Mucosa of rectum (tissue), 2 donors: ENCODE results near the gene TSPEAR.

ENCODE experiments used
- H3K27ac ChIP-seq, 2 donors: one replicate each; pipeline ENCODE4 v1.7.0; 2013; ENCODE audit warnings: inconsistent platforms in 2 of 2, low read depth in 2 of 2, low read length in 2 of 2
- H3K27me3 ChIP-seq, 2 donors: one replicate each; pipeline ENCODE4 v1.7.0; 2013; ENCODE audit warnings: low read length in 2 of 2; ENCODE audit not compliant: control insufficient read depth in 2 of 2, insufficient read depth in 2 of 2
- H3K36me3 ChIP-seq, 2 donors: one replicate each; pipeline ENCODE4 v1.7.0; 2013; ENCODE audit warnings: low read length in 2 of 2; ENCODE audit not compliant: control insufficient read depth in 2 of 2, insufficient read depth in 2 of 2
- H3K4me1 ChIP-seq, 2 donors: one replicate each; pipeline ENCODE4 v1.7.0; 2013; ENCODE audit warnings: low read length in 2 of 2, mild to moderate bottlenecking in 1 of 2; ENCODE audit not compliant: control insufficient read depth in 2 of 2, insufficient read depth in 2 of 2
- H3K4me3 ChIP-seq, 2 donors: one replicate each; pipeline ENCODE4 v1.7.0; 2013; ENCODE audit warnings: low read length in 2 of 2
- H3K9ac ChIP-seq, 2 donors: one replicate each; pipeline ENCODE4 v1.7.0; 2013; ENCODE audit warnings: low read length in 2 of 2, low read depth in 1 of 2, mild to moderate bottlenecking in 1 of 2
- H3K9me3 ChIP-seq, 2 donors: one replicate each; pipeline ENCODE4 v1.7.0; 2013; ENCODE audit warnings: low read length in 2 of 2; ENCODE audit not compliant: control insufficient read depth in 2 of 2
- donor health status: healthy.
- donor health status: Normal muscosa, but diverticular disease.

The TSPEAR gene

GRCh38 chr21:44530221-44530902 is 181.0 kb downstream of the TSPEAR start:
- no peaks in the 10 kb centered on the region for H3K4me1 ChIP-seq
- no peaks in the 10 kb centered on the region for H3K36me3 ChIP-seq
- H3K27me3 ChIP-seq, result no peaks in the 10 kb centered on the region
- H3K4me3 ChIP-seq, result no peak overlapping the region
- no peaks in the 10 kb centered on the region for H3K9me3 ChIP-seq
- H3K9ac ChIP-seq, result no peak overlapping the region
- H3K27ac ChIP-seq, result no peak overlapping the region

- Histone ChIP-seq H3K9ac (no peak overlapping the region), H3K27me3 (no peaks in the 10 kb centered on the region), H3K9me3 (no peaks in the 10 kb centered on the region), H3K4me3 (no peak overlapping the region), H3K36me3 (no peaks in the 10 kb centered on the region), H3K4me1 (no peaks in the 10 kb centered on the region), H3K27ac (no peak overlapping the region)
Measured at GRCh38 chr21:44529503-44530125, 181.8 kb downstream of the TSPEAR start.

GRCh38 chr21:44529011-44529421 is 182.4 kb downstream of the TSPEAR start:
- Histone ChIP-seq H3K4me3 (no peak overlapping the region), H3K36me3 (no peaks in the 10 kb centered on the region), H3K27me3 (no peaks in the 10 kb centered on the region), H3K4me1 (no peaks in the 10 kb centered on the region), H3K9me3 (no peaks in the 10 kb centered on the region), H3K9ac (no peak overlapping the region), H3K27ac (no peak overlapping the region)

- Histone ChIP-seq H3K9me3 (no peaks in the 10 kb centered on the region), H3K36me3 (no peaks in the 10 kb centered on the region), H3K4me3 (no peak overlapping the region), H3K27ac (no peak overlapping the region), H3K4me1 (no peaks in the 10 kb centered on the region), H3K9ac (no peak overlapping the region), H3K27me3 (no peaks in the 10 kb centered on the region)
Measured at GRCh38 chr21:44528634-44528995, 182.8 kb downstream of the TSPEAR start.

GRCh38 chr21:44527983-44528633 is 183.3 kb downstream of the TSPEAR start:
- H3K27ac ChIP-seq, result no peak overlapping the region
- no peak overlapping the region for H3K4me3 ChIP-seq
- no peak overlapping the region for H3K9ac ChIP-seq
- no peaks in the 10 kb centered on the region for H3K4me1 ChIP-seq
- no peaks in the 10 kb centered on the region for H3K27me3 ChIP-seq
- H3K36me3 ChIP-seq, result no peaks in the 10 kb centered on the region
- H3K9me3 ChIP-seq, result no peaks in the 10 kb centered on the region

- Histone ChIP-seq H3K36me3 (no peaks in the 10 kb centered on the region), H3K4me3 (no peak overlapping the region), H3K9ac (no peak overlapping the region), H3K9me3 (no peaks in the 10 kb centered on the region), H3K4me1 (no peaks in the 10 kb centered on the region), H3K27me3 (no peaks in the 10 kb centered on the region), H3K27ac (no peak overlapping the region)
Measured at GRCh38 chr21:44527156-44527982, 184.0 kb downstream of the TSPEAR start.

GRCh38 chr21:44526096-44526997 is 185.0 kb downstream of the TSPEAR start:
- Histone ChIP-seq H3K9ac (no peak overlapping the region), H3K9me3 (no peaks in the 10 kb centered on the region), H3K4me3 (no peak overlapping the region), H3K4me1 (no peaks in the 10 kb centered on the region), H3K36me3 (no peaks in the 10 kb centered on the region), H3K27ac (no peak overlapping the region), H3K27me3 (no peaks in the 10 kb centered on the region)

GRCh38 chr21:44525391-44526095 is 185.8 kb downstream of the TSPEAR start:
- Histone ChIP-seq H3K9me3 (no peaks in the 10 kb centered on the region), H3K4me1 (no peaks in the 10 kb centered on the region)

More at GRCh38 chr21:44525391-44526095, 185.8 kb downstream of the TSPEAR start:
- Histone ChIP-seq H3K36me3 (no peaks in the 10 kb centered on the region), H3K4me3 (no peak overlapping the region), H3K27ac (no peak overlapping the region), H3K27me3 (no peaks in the 10 kb centered on the region), H3K9ac (no peak overlapping the region)
